Liver (tissue), 3 donors: Measurements from ENCODE around the gene CHN1.

Experiments
- ATF3 ChIP-seq: IDR thresholded peaks from 2 replicates; pipeline ENCODE4 v1.6.1; 2016; ENCODE audit warnings: antibody characterized with exemption
- CTCF ChIP-seq: fragments of 150-350 bp; IDR thresholded peaks from 2 replicates; pipeline ENCODE4 v1.5.1; 2017; ENCODE audit warnings: improper control_type of control experiment, low read depth, low read length; ENCODE audit not compliant: missing input control
- EGR1 ChIP-seq, 2 donors: IDR thresholded peaks; 2 replicates each; pipeline ENCODE4 v1.6.1; 2016 to 2018; ENCODE audit warnings: antibody characterized with exemption in 2 of 2, low read depth in 2 of 2
- FOXA1 ChIP-seq: IDR thresholded peaks from 2 replicates; pipeline ENCODE4 v1.6.1; 2016; ENCODE audit warnings: antibody characterized with exemption
- GABPA ChIP-seq, 2 donors: IDR thresholded peaks in 1 of 2; conservative IDR thresholded peaks in 1 of 2; 2 replicates each; pipeline ENCODE4 v1.6.1; 2016; ENCODE audit warnings: antibody characterized with exemption in 2 of 2, mild to moderate bottlenecking in 1 of 2, moderate library complexity in 1 of 2
- MAX ChIP-seq: IDR thresholded peaks from 2 replicates; pipeline ENCODE4 v1.6.1; 2016; ENCODE audit warnings: antibody characterized with exemption
- RAD21 ChIP-seq, 2 donors: IDR thresholded peaks; 2 replicates each; pipeline ENCODE4 v1.6.1; 2016; ENCODE audit warnings: antibody characterized with exemption in 2 of 2, mild to moderate bottlenecking in 2 of 2
- REST ChIP-seq: IDR thresholded peaks from 2 replicates; pipeline ENCODE4 v1.6.1; 2016; ENCODE audit warnings: antibody characterized with exemption, mild to moderate bottlenecking
- RXRA ChIP-seq, 2 donors: IDR thresholded peaks; 2 replicates each; pipeline ENCODE4 v1.6.1; 2017 to 2018; ENCODE audit warnings: antibody characterized with exemption in 2 of 2, mild to moderate bottlenecking in 1 of 2
- SP1 ChIP-seq: IDR thresholded peaks from 2 replicates; pipeline ENCODE4 v1.6.1; 2018; ENCODE audit warnings: antibody characterized with exemption, mild to moderate bottlenecking
- TAF1 ChIP-seq: conservative IDR thresholded peaks from 2 replicates; pipeline ENCODE4 v1.6.1; 2016; ENCODE audit warnings: antibody characterized with exemption, mild to moderate bottlenecking
- YY1 ChIP-seq: IDR thresholded peaks from 2 replicates; pipeline ENCODE4 v1.6.1; 2016; ENCODE audit warnings: antibody characterized with exemption, mild to moderate bottlenecking
- ZBTB33 ChIP-seq: IDR thresholded peaks from 2 replicates; pipeline ENCODE4 v1.6.1; 2016; ENCODE audit warnings: antibody characterized with exemption
- donor health status: healthy.
- donor health status: healthy.

GRCh38 chr2:174959787-174960186, 45.4 kb downstream of the CHN1 start:
- TF ChIP-seq CTCF (no peak), REST (no peak), RXRA (IDR thresholded peaks at IDR 0.05) (no peak), TAF1 (no peak), ATF3 (no peak), MAX (no peak), RAD21 (IDR thresholded peaks at IDR 0.05) (no peak), YY1 (no peak), SP1 (no peak), GABPA (IDR thresholded peaks at IDR 0.05 in 1 of 2, conservative IDR thresholded peaks at IDR 0.05 in 1 of 2) (no peak), EGR1 (IDR thresholded peaks at IDR 0.05; ENCODE audit: low read depth in 2 of 2) (no peak), FOXA1 (no peak), ZBTB33 (no peak)
